Measurements from ENCODE around the gene SPRING1.
A peak's percentile ranks its signal among the peaks of the same experiment; 100 is the strongest.

SPRING1 gene

GRCh38 chr12:116708826-116709756 is 28.8 kb downstream of the SPRING1 start:
- DNase-seq: peak; percentile 57

- DNase-seq: no peak
These were observed 30.1 kb downstream of the SPRING1 start for GRCh38 chr12:116707751-116708150.

GRCh38 chr12:116703214-116703795 is 34.6 kb downstream of the SPRING1 start:
- DNase-seq: peak; percentile 74

GRCh38 chr12:116701432-116701831 is 36.4 kb downstream of the SPRING1 start:
- DNase-seq: no peak

- DNase-seq: no peak
These were observed 37.8 kb downstream of the SPRING1 start for GRCh38 chr12:116700066-116700465.

- no peak for DNase-seq
These were observed 39.3 kb downstream of the SPRING1 start for GRCh38 chr12:116698554-116699075.

- DNase-seq: no peak
These were observed 39.8 kb downstream of the SPRING1 start for GRCh38 chr12:116698116-116698515.

GRCh38 chr12:116697716-116698115 is 40.2 kb downstream of the SPRING1 start:
- DNase-seq: no peak

GRCh38 chr12:116697305-116697704 is 40.6 kb downstream of the SPRING1 start:
- DNase-seq: no peak

GRCh38 chr12:116695464-116695725 is 42.5 kb downstream of the SPRING1 start:
- no peak for DNase-seq

- no peak for DNase-seq
These were observed 43.0 kb downstream of the SPRING1 start for GRCh38 chr12:116694653-116695463.

- no peak for DNase-seq
These were observed 44.3 kb downstream of the SPRING1 start for GRCh38 chr12:116693286-116694227.

GRCh38 chr12:116692605-116693004 is 45.3 kb downstream of the SPRING1 start:
- no peak for DNase-seq

- DNase-seq: no peak
These were observed 46.2 kb downstream of the SPRING1 start for GRCh38 chr12:116691636-116692035.

- DNase-seq: no peak
These were observed 46.7 kb downstream of the SPRING1 start for GRCh38 chr12:116691205-116691604.

- DNase-seq: no peak
These were observed 47.7 kb downstream of the SPRING1 start for GRCh38 chr12:116689979-116690744.

- DNase-seq: no peak
These were observed 48.3 kb downstream of the SPRING1 start for GRCh38 chr12:116689521-116689920.

Measured in stimulated activated CD4-positive, alpha-beta T cell treated with anti-CD3 and anti-CD28 coated beads, Interleukin-15, amount 100 ng/mL, for 24 hours (primary cell).